K562 (cell line): ENCODE measurements around the gene SDC3. TPM values are rescaled to one million over a fixed set of nuclear protein-coding genes. Genes with fewer than 3 reads are reported as not detected.

Experiments
- ATAC-seq: fragments of 200-7000 bp; cut with Tn5 transposase; 3 replicates; pipeline ENCODE4 v1.9.1; 2020; ENCODE audit warnings: moderate library complexity
- BruUV-seq: library from RNA; stranded (reverse); fragments of 400-500 nt; replicated peaks from 2 replicates; lab custom pipeline; 2021; lab: Mats Ljungman, UMichigan
- CTCF ChIA-PET: fragments of 300-600 bp; formaldehyde crosslinking; extraction: SDS; loops from one replicate; lab custom pipeline; 2021; ENCODE audit warnings: low intra/inter-chr PET ratio; lab: Yijun Ruan, JAX
- POLR2A ChIA-PET: fragments of 300-600, 350-650 bp; sonication (Branson Sonifier 250); formaldehyde crosslinking; extraction: SDS; loops from one replicate; lab custom pipeline; 2021; ENCODE audit warnings: antibody characterized with exemption, inconsistent platforms; lab: Yijun Ruan, JAX
- DNase-seq, 4 experiments: peaks; one replicate each; pipeline versions ENCODE4 v3.0.0 to v3.0.0-alpha.2; 2011 to 2018; ENCODE audit warnings: low spot score in 3 of 4, mixed read lengths in 3 of 4; ENCODE audit errors: extremely low read depth in 1 of 4
- FAIRE-seq: peaks from 2 replicates; lab custom pipeline; 2011; peaks lifted over from hg19 to GRCh38; lab: Jason Lieb, UNC
- H2AFZ ChIP-seq: 2 replicates; pipeline ENCODE4 v1.6.0; 2011; ENCODE audit warnings: low read depth, low read length, control low read depth, inconsistent platforms
- H3K27ac ChIP-seq: fragments of 200-600 bp; 3 replicates; pipeline ENCODE4 v1.8.0; 2011; ENCODE audit warnings: low read depth, mild to moderate bottlenecking, control low read depth, inconsistent platforms, low read length, moderate library complexity, mixed read lengths; ENCODE audit errors: extremely low read depth
- H3K27me3 ChIP-seq, 2 experiments: fragments of 300-600 bp in 1 of 2; 2 replicates in 1 of 2; 3 replicates in 1 of 2; pipeline versions ENCODE4 v1.6.0 to v1.8.0; 2011; ENCODE audit warnings: inconsistent platforms in 2 of 2, low read length in 2 of 2, mild to moderate bottlenecking in 1 of 2, mixed read lengths in 1 of 2, moderate library complexity in 1 of 2; ENCODE audit not compliant: control insufficient read depth in 2 of 2, insufficient read depth in 2 of 2
- H3K36me3 ChIP-seq: fragments of 300-600 bp; 3 replicates; pipeline ENCODE4 v1.8.0; 2011; ENCODE audit warnings: mild to moderate bottlenecking, low read length, inconsistent platforms; ENCODE audit not compliant: control insufficient read depth, insufficient read depth
- H3K4me1 ChIP-seq, 2 experiments: fragments of 200-600 bp in 1 of 2; replicated peaks in 1 of 2; 2 replicates in 1 of 2; 3 replicates in 1 of 2; pipeline versions ENCODE4 v1.5.1 to v1.8.0; 2011; ENCODE audit warnings: inconsistent platforms in 2 of 2, low read length in 2 of 2, mild to moderate bottlenecking in 1 of 2, mixed read lengths in 1 of 2, moderate library complexity in 1 of 2; ENCODE audit not compliant: control insufficient read depth in 2 of 2, insufficient read depth in 2 of 2
- H3K4me2 ChIP-seq: 2 replicates; pipeline ENCODE4 v1.6.1; 2011; ENCODE audit warnings: low read length, control low read depth, inconsistent platforms, mixed read lengths; ENCODE audit not compliant: insufficient read depth
- H3K4me3 ChIP-seq: fragments of 200-600 bp; sonication (generic), shearing (Covaris generic); 2 replicates; pipeline ENCODE4 v1.5.1; 2016; ENCODE audit warnings: control low read depth, inconsistent platforms
- H3K79me2 ChIP-seq: fragments of 200-600 bp; 3 replicates; pipeline ENCODE4 v1.8.0; 2011; ENCODE audit warnings: low read length, inconsistent platforms; ENCODE audit not compliant: control insufficient read depth, insufficient read depth
- H3K9ac ChIP-seq, 2 experiments: 2 replicates each; pipeline versions ENCODE4 v1.6.0 to v1.6.1; 2011; ENCODE audit warnings: low read depth in 2 of 2, low read length in 2 of 2, control low read depth in 1 of 2, inconsistent platforms in 1 of 2, mild to moderate bottlenecking in 1 of 2, mixed read lengths in 1 of 2; ENCODE audit not compliant: insufficient read depth in 1 of 2
- H3K9me1 ChIP-seq: one replicate; pipeline ENCODE4 v1.6.0; 2011; ENCODE audit warnings: inconsistent platforms, mild to moderate bottlenecking, low read length, moderate library complexity; ENCODE audit not compliant: control insufficient read depth, insufficient read depth
- H3K9me3 ChIP-seq: replicated peaks from 2 replicates; pipeline ENCODE4 v1.5.1; 2011; ENCODE audit warnings: low read depth, low read length, inconsistent platforms; ENCODE audit not compliant: control insufficient read depth, insufficient read depth
- H4K20me1 ChIP-seq: replicated peaks from 2 replicates; pipeline ENCODE4 v1.6.1; 2011; ENCODE audit warnings: low read length, inconsistent platforms, mixed read lengths; ENCODE audit not compliant: control insufficient read depth, insufficient read depth
- BRF1 ChIP-seq: IDR thresholded peaks from 3 replicates; pipeline ENCODE4 v1.6.1; 2011; ENCODE audit warnings: borderline replicate concordance, mild to moderate bottlenecking; ENCODE audit not compliant: insufficient read length; ENCODE audit errors: extremely low read depth
- HNRNPLL ChIP-seq: fragments of 200-400 bp; formaldehyde crosslinking; IDR thresholded peaks from 2 replicates; pipeline ENCODE4 v1.6.1; 2017; ENCODE audit warnings: low read length, low read depth, mild to moderate bottlenecking; ENCODE audit not compliant: poor library complexity, severe bottlenecking
- PTRF ChIP-seq: fragments of 450-650 bp; IDR thresholded peaks from 2 replicates; pipeline ENCODE4 v1.6.1; 2016; ENCODE audit warnings: mild to moderate bottlenecking, missing genetic modification characterization, missing compliant biosample characterization
- RAD21 ChIP-seq, 2 experiments: fragments of 250-450 bp in 1 of 2; fragments of 450-650 bp in 1 of 2; sonication (Bioruptor Pico) in 1 of 2; formaldehyde crosslinking in 1 of 2; IDR thresholded peaks in 1 of 2; conservative IDR thresholded peaks in 1 of 2; 2 replicates each; pipeline versions ENCODE4 v1.4.0 to v1.8.0; 2020 to 2022; ENCODE audit warnings: mild to moderate bottlenecking in 2 of 2, moderate library complexity in 1 of 2
- RBM22 ChIP-seq: fragments of 200-400 bp; formaldehyde crosslinking; IDR thresholded peaks from 2 replicates; pipeline ENCODE4 v1.6.1; 2018; ENCODE audit warnings: low read length, low read depth; ENCODE audit not compliant: poor library complexity, severe bottlenecking
- SAP30 ChIP-seq: fragments of 200-600 bp; sonication (generic); IDR thresholded peaks from 2 replicates; pipeline ENCODE4 v1.6.1; 2012; ENCODE audit warnings: borderline replicate concordance, low read depth, mild to moderate bottlenecking, moderate library complexity, low read length, control low read depth, inconsistent platforms; ENCODE audit not compliant: insufficient read depth, poor library complexity, severe bottlenecking
- SMAD2 ChIP-seq: fragments of 150-350 bp; IDR thresholded peaks from 2 replicates; pipeline ENCODE4 v1.6.1; 2014; ENCODE audit warnings: low read depth, mild to moderate bottlenecking, low read length
- WGBS: fragments of 100-300 bp; shearing (Covaris generic); methylation state at CpG from one replicate; pipeline ENCODE4 v1.1.6; 2016; ENCODE audit warnings: low coverage, mixed read lengths; ENCODE audit not compliant: insufficient coverage; ENCODE audit errors: missing lambda C conversion rate; 5-methylcytosine and 5-hydroxymethylcytosine counted together
- in situ Hi-C: fragments of 300-500 bp; cut with MboI; formaldehyde crosslinking; loops from 4 replicates; pipeline ENCODE4 v1.15.0; 2018; ENCODE audit warnings: inconsistent platforms, mixed read lengths
- intact Hi-C: fragments of 100-400 bp; cut with micrococcal nuclease; formaldehyde crosslinking; loops from 2 replicates; pipeline ENCODE4 v1.14.2; 2022
- polyA plus RNA-seq, 8 experiments: library from polyadenylated mRNA; depleted of rRNA in 4 of 8; stranded (reverse) in 5 of 8; unstranded in 3 of 8; fragments of >200 nt; fragmentation: Nextera tagmentation in 2 of 8; fragmentation: Illumina TruSeq in 1 of 8; extraction: Ambion mirVana in 2 of 8; extraction: Trizol in 1 of 8; gene quantifications; 2 replicates each; pipeline versions ENCODE4 v1.2.1 to v1.2.3, GENCODE V29; 2011 to 2014; ENCODE audit warnings: inconsistent platforms in 1 of 8, missing spikeins in 1 of 8
- total RNA-seq, 7 experiments: library from RNA; depleted of rRNA in 6 of 7; stranded (reverse); fragments of >200 nt in 6 of 7; fragmentation: Illumina TruSeq in 2 of 7; extraction: Trizol in 2 of 7; gene quantifications; 2 replicates each; pipeline versions ENCODE4 v1.2.1 to v1.2.3, GENCODE V29; 2011 to 2021; ENCODE audit warnings: low replicate concordance in 1 of 7
- TF ChIP-seq, protein P1 (sequence below): fragments of 250-450 bp; sonication (Bioruptor Pico); IDR thresholded peaks from 2 replicates; pipeline ENCODE4 v1.9.0; 2021; ENCODE audit warnings: mild to moderate bottlenecking, inconsistent platforms
- TF ChIP-seq, protein P2 (sequence below): fragments of 450-650 bp; IDR thresholded peaks from 2 replicates; pipeline ENCODE4 v1.6.1; 2017; ENCODE audit warnings: mild to moderate bottlenecking, moderate library complexity

SDC3 gene
- total and polyA plus RNA-seq, 9 of the 15 experiments (the other 6 are each of a cell fraction or from before 2014, with no cell fraction given): 0.38 to 44.1 (median 12.1) TPM

GRCh38 chr1:30908696-30909364, at the start of gene SDC3 (continued):
- TF ChIP-seq, protein P1, sequence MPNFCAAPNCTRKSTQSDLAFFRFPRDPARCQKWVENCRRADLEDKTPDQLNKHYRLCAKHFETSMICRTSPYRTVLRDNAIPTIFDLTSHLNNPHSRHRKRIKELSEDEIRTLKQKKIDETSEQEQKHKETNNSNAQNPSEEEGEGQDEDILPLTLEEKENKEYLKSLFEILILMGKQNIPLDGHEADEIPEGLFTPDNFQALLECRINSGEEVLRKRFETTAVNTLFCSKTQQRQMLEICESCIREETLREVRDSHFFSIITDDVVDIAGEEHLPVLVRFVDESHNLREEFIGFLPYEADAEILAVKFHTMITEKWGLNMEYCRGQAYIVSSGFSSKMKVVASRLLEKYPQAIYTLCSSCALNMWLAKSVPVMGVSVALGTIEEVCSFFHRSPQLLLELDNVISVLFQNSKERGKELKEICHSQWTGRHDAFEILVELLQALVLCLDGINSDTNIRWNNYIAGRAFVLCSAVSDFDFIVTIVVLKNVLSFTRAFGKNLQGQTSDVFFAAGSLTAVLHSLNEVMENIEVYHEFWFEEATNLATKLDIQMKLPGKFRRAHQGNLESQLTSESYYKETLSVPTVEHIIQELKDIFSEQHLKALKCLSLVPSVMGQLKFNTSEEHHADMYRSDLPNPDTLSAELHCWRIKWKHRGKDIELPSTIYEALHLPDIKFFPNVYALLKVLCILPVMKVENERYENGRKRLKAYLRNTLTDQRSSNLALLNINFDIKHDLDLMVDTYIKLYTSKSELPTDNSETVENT (CRISPR knock-in tag): 0 out of 2 replicates have a peak, but pooled peaks have one; percentile 16
- TF ChIP-seq SAP30 (peak; percentile 46), HNRNPLL (peak; percentile 50)

DNA sequence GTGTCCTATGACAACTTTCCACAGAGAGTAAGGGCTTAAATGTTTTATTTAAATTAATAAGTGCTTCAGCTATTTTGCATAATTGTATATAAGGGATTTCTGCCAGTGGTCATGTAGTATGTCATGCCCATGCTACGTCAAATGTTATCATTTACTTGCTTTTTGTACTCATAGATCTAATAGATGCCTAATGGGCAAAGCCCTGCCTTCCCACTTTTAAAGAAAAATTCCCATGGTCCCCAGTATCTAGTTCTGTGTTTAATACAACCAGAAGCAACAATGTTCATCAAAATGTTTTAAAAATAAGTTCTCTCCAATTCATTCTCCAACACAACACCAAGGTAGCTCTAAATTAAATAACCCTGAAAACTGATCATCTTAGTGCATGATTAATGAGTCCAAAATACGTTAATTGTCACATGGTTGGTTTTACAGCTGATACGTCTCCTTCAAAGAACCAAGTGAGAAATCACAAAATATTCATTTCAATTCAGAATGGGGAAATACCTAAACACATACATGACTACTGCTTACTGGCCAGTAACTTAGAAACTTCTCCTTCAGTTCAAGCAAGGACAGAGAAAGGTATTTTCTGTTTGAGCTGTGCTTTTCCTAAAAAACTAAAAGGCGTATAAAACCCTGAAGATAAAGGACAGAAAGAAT, 49.1 kb upstream of the SDC3 start:
- ATAC-seq (no peak), FAIRE-seq (no peak), DNase-seq (no peak)
- Histone ChIP-seq H3K79me2 (peaks cover 46% of the 10 kb centered on the region), H3K27me3 (no peaks in the 10 kb centered on the region), H3K9ac (no peak overlapping the region), H3K36me3 (peaks cover 93% of the 10 kb centered on the region), H4K20me1 (no peaks in the 10 kb centered on the region), H3K9me3 (no peaks in the 10 kb centered on the region), H3K9me1 (no peaks in the 10 kb centered on the region), H3K4me3 (no peak overlapping the region), H3K27ac (no peak overlapping the region), H3K4me2 (no peak overlapping the region), H3K4me1 (no peaks in the 10 kb centered on the region), H2AFZ (no peak overlapping the region)
- 91% methylated on average over 4 of the region's 4 CpGs for WGBS
- intact Hi-C loops: no loop called here
- TF ChIP-seq HNRNPLL (no peak), RBM22 (peak; percentile 69), SMAD2 (no peak), PTRF (tag) (no peak), RAD21 (CRISPR knock-in tag; conservative IDR thresholded peaks at IDR 0.05 in 1 of 2, IDR thresholded peaks at IDR 0.05 in 1 of 2) (no peak), BRF1 (no peak)
- TF ChIP-seq, protein P2, sequence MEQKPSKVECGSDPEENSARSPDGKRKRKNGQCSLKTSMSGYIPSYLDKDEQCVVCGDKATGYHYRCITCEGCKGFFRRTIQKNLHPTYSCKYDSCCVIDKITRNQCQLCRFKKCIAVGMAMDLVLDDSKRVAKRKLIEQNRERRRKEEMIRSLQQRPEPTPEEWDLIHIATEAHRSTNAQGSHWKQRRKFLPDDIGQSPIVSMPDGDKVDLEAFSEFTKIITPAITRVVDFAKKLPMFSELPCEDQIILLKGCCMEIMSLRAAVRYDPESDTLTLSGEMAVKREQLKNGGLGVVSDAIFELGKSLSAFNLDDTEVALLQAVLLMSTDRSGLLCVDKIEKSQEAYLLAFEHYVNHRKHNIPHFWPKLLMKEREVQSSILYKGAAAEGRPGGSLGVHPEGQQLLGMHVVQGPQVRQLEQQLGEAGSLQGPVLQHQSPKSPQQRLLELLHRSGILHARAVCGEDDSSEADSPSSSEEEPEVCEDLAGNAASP: no peak
- no TSS peak for BruUV-seq
- POLR2A ChIA-PET: interaction anchor here (0.7 to 1.2 kb wide), 4 partner anchors 11 to 30 kb away, joined by 3 to 4 read pairs (median 4); no protein-coding TSS in a partner anchor
- CTCF ChIA-PET: no interaction called here
- in situ Hi-C loops: no loop called here
